Right lobe of liver (tissue), 6 donors: ENCODE data around the gene TBXAS1. TPM values are rescaled to one million over a fixed set of nuclear protein-coding genes. Genes with fewer than 3 reads are reported as not detected.

Experiments
- ATAC-seq, 4 donors: fragments of 200-7000 bp; cut with Tn5 transposase; one replicate each; pipeline ENCODE4 v1.9.1; 2020; ENCODE audit warnings: mild to moderate bottlenecking in 4 of 4, moderate library complexity in 4 of 4
- DNase-seq, 3 donors: peaks; one replicate each; pipeline ENCODE4 v3.0.0-alpha.2; 2020
- H3K27ac ChIP-seq, 3 donors: fragments of 200-600 bp; one replicate each; pipeline ENCODE4 v1.8.0; 2022
- H3K27me3 ChIP-seq, 2 donors: fragments of 200-600 bp; one replicate each; pipeline ENCODE4 v1.8.0; 2022
- H3K36me3 ChIP-seq, 4 donors: fragments of 200-600 bp; sonication (generic) in 1 of 4; one replicate each; pipeline versions ENCODE4 v1.5.1 to v1.8.0; 2017 to 2022; ENCODE audit warnings: control low read depth in 1 of 4
- H3K4me1 ChIP-seq, 4 donors: fragments of 200-600 bp; sonication (generic) in 1 of 4; one replicate each; pipeline versions ENCODE4 v1.5.1 to v1.8.0; 2017 to 2022; ENCODE audit warnings: control low read depth in 1 of 4
- H3K4me3 ChIP-seq, 3 donors: fragments of 200-600 bp; one replicate each; pipeline ENCODE4 v1.8.0; 2022
- H3K9me3 ChIP-seq, 4 donors: fragments of 200-600 bp; sonication (generic) in 1 of 4; one replicate each; pipeline versions ENCODE4 v1.5.1 to v1.8.0; 2017 to 2022; ENCODE audit warnings: control low read depth in 1 of 4
- CTCF ChIP-seq, 4 donors: fragments of 200-600 bp in 3 of 4; fragments of 450-650 bp in 1 of 4; IDR thresholded peaks; one replicate each; pipeline versions ENCODE4 v1.5.1 to v1.8.0; 2016 to 2022; ENCODE audit warnings: antibody characterized with exemption in 4 of 4, mild to moderate bottlenecking in 2 of 4
- POLR2A ChIP-seq: fragments of 450-650 bp; IDR thresholded peaks from one replicate; pipeline ENCODE4 v1.6.1; 2017; ENCODE audit warnings: antibody characterized with exemption, mild to moderate bottlenecking
- WGBS: methylation state at CpG from one replicate; pipeline ENCODE4 v1.1.6; 2018; ENCODE audit warnings: low coverage, low lambda C conversion rate; ENCODE audit not compliant: insufficient coverage; ENCODE audit errors: missing lambda C conversion rate; 5-methylcytosine and 5-hydroxymethylcytosine counted together
- intact Hi-C, 2 donors: fragments of 100-400 bp; cut with DNase I; formaldehyde crosslinking; loops; one replicate each; pipeline versions ENCODE4 v1.11.2 to v1.14.1; 2022
- total RNA-seq, 6 experiments: library from RNA; depleted of rRNA in 2 of 6; stranded (reverse); fragments of >200 nt in 2 of 6; fragmentation: NEBNext Ultra II Directional in 3 of 6; extraction: Animal tissue kit (Norgen Biotek cat#: 25700) in 3 of 6; gene quantifications; one replicate each; pipeline versions ENCODE4 v1.1.0 to v1.2.4, GENCODE V29; 2016 to 2023
- donor health status: DM: no; HTN: yes; CAD: no.
- donor health status: DM: no; HTN: no; CAD: no.
- donor health status: DM: no; HTN: no; CAD: no.
- donor health status: DM: no; HTN: yes; CAD: no.
- donor health status: DM: no; HTN: yes; CAD: no.

TBXAS1 gene
- total RNA-seq, 6 experiments from 2014 or later: 7.6 to 15.6 (median 12.2) TPM

DNA sequence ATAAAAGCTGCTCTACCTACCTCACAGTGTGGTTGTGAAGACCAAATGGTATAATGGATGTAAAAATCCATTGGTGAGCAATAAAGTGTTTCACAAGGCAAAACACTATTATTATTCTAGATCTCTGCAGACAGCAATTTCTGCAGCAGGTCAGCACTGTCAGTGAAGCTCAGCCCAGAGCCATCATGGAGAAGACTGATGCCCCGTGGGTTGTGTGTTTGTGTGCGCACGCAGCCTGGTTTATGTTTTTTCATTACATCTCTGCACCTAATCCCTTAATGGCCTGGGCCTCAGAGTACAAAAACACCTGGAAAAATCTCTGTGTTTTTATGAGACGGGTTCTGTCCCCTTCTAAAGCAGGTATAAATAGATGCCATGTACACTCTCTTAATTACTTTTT lies 169.5 kb downstream of the TBXAS1 start:
- Histone ChIP-seq H3K4me3 (no peak overlapping the region), H3K4me1 (no peaks in the 10 kb centered on the region), H3K36me3 (no peaks in the 10 kb centered on the region), H3K9me3 (no peaks in the 10 kb centered on the region), H3K27me3 (no peaks in the 10 kb centered on the region), H3K27ac (no peak overlapping the region)
- DNase-seq (no peak), ATAC-seq (no peak)
- no peak for TF ChIP-seq CTCF (IDR thresholded peaks at IDR 0.05)
- no peak for TF ChIP-seq POLR2A
- intact Hi-C loops: loop anchor here (10.0 kb wide), 3 partner anchors 214 to 384 kb away; no protein-coding TSS in a partner anchor
- 85% methylated on average over 4 of the region's 4 CpGs for WGBS

DNA sequence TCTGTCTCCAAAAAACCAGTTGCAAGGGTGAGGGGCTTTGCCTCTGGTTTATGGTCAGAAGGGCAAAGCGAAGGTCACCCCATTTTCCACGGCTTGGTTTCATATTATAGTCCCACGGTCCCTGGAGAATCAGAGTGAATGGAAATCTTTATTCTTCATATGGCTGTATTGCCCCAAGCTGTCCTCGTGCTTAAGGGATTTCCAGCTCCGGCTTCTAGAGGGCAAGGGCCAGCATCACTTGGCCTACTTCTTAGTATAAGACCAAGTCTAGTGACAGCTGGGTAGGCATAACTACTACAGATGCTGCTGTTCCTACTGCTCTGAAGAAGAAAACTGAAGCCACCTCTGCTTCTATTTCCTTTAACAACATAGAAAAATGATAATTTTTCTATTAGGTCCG lies 170.5 kb downstream of the TBXAS1 start:
- Histone ChIP-seq H3K27me3 (no peaks in the 10 kb centered on the region), H3K4me1 (no peaks in the 10 kb centered on the region), H3K36me3 (no peaks in the 10 kb centered on the region), H3K4me3 (no peak overlapping the region), H3K9me3 (no peaks in the 10 kb centered on the region), H3K27ac (no peak overlapping the region)
- DNase-seq: no peak
- no peak for ATAC-seq
- 89% methylated on average over 6 of the region's 6 CpGs for WGBS
- no peak for TF ChIP-seq CTCF (IDR thresholded peaks at IDR 0.05)
- no peak for TF ChIP-seq POLR2A
- intact Hi-C loops: loop anchor here (10.0 kb wide), 3 partner anchors 215 to 385 kb away; no protein-coding TSS in a partner anchor

- intact Hi-C loops: loop anchor here (10.0 kb wide), 1 partner anchor 506 kb away; no protein-coding TSS in a partner anchor
- no peaks in the 10 kb centered on the region for H3K36me3 ChIP-seq
- H3K27ac ChIP-seq: no peak overlapping the region
- DNase-seq (no peak), ATAC-seq (peak in 1 of 4 donors; percentile 12)
- H3K27me3 ChIP-seq: no peaks in the 10 kb centered on the region
- H3K9me3 ChIP-seq: no peaks in the 10 kb centered on the region
- TF ChIP-seq CTCF (IDR thresholded peaks at IDR 0.05) (no peak), POLR2A (no peak)
- no peaks in the 10 kb centered on the region for H3K4me1 ChIP-seq
- 78% methylated on average over 3 of the region's 6 CpGs for WGBS
- no peak overlapping the region for H3K4me3 ChIP-seq
Measured at GRCh38 chr7:140000666-140001268, 171.7 kb downstream of the TBXAS1 start.

DNA sequence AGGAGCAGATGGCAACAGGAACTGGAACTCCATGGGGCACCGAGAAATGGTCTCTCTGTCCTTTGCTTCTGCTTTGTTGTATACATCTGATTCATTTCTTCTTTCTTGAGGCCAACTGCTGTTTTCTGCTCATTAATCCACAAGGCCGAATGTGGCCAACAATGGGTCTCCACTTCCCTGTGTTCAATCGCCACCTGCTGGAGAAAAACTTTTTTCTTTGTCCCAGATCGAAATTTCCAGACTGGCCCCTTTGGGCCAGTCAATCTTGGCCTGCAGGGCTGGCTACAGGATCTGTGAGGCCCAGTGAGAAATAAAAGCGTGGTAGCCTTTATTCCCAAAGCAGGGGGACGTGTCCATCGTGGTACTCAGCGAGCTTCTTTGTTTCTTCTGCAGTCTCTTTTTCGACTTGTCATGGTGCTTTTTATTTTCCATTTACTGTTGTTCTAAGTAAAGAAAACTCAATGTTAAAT lies 174.9 kb downstream of the TBXAS1 start:
- no peaks in the 10 kb centered on the region for H3K27me3 ChIP-seq
- DNase-seq (no peak), ATAC-seq (peak in 3 of 4 donors; percentile 22 to 30 (median 24))
- H3K9me3 ChIP-seq: no peaks in the 10 kb centered on the region
- H3K36me3 ChIP-seq: no peaks in the 10 kb centered on the region
- TF ChIP-seq CTCF (IDR thresholded peaks at IDR 0.05) (peak; percentile 42 to 51 (median 44)), POLR2A (no peak)
- intact Hi-C loops: loop anchor here (10.0 kb wide), 1 partner anchor 509 kb away; no protein-coding TSS in a partner anchor
- WGBS: 47% methylated on average over 9 of the region's 9 CpGs
- peaks cover 0 to 4% (median 0%) of the 10 kb centered on the region in 4 donors for H3K4me1 ChIP-seq
- no peak overlapping the region for H3K27ac ChIP-seq
- H3K4me3 ChIP-seq: no peak overlapping the region
